NCI-H2171 (cell line): ENCODE results near the gene IWS1.
"Not testable (repeated sequence)": the region's sequence is repeated elsewhere in the genome, so short reads cannot be mapped to it uniquely, and the experiment has no call there.

Experiments used
- DNase-seq: peaks from one replicate; lab custom pipeline; 2025; lab: John Stamatoyannopoulos, UW

Gene IWS1

DNA sequence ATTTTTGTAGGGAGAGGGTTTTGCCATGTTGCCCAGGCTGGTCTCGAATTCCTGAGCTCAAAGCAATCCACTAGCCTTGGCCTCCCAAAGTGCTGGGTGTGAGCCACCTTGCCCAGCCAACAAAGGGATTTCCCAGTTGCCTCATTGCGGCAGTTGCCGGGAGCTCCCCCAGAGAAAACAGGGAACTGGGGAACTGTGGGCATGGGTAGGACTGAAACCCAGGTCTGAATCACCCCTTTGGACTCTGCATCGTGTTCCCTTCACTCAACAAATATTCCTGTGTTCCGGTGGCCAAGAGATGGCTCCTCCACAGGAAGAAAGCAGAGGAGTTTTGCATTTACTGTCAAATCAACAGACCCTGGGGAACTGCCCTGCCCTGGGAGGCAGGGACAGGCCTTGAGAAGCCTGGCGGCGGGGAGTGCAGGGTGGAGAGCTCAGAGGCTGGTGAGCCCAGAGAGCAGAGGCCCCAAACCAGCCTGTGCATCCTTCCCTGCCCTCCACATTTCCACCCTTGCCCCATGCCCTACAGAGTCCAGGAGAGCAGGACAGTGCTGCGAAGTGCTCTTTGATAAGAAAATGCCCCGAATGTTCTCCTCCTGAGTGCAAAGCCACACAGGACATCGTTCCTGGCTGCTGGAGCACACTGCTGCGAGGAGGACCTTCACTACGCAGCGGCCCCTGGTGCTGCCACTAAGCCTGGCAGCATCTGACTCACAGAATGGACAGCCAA lies 34.1 kb upstream of the IWS1 start:
- DNase-seq: no peak

DNA sequence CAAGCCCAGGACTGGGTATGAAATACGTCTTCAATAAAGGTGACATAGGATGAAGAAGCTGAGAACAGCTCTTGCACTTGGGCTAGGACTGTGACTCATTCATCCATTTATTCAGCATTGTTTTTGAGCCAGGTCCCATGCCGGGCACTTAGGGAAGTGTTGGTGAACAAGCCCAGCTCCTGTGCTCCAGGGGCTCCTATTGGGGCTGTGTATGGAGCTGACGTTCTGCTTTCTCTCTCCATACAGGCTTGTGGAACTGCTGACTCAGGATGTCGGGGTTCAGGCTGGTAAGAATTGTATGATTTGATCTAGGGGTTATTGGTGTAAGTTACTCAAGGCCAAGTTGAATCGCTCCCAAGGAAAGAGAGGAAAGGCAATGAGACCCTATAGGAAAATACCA lies 33.2 kb upstream of the IWS1 start:
- no peak for DNase-seq

DNA sequence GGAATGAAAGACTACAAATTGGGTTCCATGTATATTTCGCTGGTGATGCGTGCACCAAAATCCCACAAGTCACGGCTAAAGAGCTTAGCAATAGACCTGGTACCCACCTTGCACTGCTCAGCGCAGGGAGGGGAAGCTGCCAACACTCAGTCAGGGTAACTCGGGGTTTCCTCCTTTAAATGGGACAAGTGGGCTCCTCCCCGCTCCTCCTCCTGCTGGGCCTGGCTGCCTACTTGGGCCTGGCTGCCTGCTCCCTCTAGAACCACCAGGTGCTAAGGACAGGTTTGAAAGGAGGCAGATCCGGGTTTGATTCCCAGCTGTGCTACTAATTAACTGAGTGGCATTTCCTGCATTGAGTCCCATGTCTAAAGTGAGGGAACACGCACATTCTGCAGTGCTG lies 32.6 kb upstream of the IWS1 start:
- no peak for DNase-seq

DNA sequence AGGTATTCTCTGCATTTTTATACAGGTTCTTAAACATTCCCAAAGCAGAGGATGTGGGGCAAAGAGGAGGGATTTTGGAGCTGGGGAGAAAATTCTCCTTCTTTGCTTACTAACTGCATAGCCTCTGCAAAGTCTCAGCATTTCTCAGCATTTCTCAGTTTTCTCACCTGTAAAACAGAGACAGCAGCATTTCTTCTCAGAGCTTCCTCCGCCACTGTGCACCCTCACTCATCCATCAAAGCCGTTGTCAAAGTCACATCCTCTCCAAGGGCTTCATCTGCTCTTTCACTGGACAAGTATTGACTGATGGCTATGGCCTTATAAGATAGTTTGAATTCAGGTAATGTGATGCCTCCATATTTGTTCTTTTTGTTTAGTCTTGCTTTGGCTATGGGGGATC lies 26.6 kb upstream of the IWS1 start:
- DNase-seq: no peak

DNA sequence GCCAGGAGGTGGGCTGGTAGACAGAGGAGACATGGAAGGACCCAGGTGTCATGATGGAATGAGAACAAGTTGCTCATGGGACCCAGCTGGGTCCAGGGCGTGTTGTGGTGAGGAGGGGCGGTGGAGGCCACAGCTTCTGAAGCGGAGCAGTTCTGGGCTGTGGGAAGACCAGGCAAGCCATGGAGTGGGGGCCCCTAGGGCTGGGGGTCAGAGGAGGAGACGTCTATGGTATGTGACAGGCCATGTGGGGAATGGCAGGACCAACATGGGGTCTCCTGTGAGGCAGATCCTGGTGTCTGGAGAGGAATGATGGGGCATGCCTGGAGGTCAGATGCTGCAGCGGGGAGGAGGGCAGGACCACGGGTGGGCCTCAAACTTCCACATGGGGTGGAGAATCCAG lies 26.0 kb upstream of the IWS1 start:
- no peak for DNase-seq

DNA sequence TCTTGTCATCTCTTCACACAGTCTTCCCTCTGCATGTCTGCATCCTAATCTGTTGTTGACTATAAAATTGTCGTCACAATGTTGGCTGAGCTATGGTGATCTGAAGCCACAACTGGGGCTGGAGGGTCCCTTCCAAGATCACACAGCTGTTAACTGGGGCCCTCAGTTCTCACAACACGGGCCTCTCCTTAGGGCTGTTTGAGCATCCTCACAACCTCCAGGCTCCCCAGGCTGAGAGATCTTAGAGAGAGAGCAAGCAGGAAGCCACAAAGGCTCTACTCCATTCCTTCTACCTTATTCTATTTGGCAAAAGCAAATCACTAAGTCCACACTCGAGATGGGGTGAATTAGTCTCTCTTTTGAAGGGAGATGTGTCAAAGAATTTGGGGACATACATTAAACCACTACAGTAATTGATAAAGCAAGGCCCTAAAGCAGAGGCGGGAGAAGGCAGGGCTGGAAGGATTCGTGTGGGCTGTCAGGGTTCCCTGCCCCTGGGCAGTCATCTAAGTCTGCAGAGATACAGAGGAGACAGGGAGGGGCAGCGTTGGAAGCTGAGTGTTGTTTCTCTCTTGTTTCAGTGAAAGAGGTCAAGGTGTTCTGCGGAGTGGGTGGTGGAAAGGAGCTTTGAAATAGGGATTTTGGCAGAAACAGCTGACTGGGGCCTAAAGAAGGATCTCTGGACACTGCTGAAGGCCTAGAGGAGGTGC lies 25.1 kb upstream of the IWS1 start:
- no peak for DNase-seq

DNA sequence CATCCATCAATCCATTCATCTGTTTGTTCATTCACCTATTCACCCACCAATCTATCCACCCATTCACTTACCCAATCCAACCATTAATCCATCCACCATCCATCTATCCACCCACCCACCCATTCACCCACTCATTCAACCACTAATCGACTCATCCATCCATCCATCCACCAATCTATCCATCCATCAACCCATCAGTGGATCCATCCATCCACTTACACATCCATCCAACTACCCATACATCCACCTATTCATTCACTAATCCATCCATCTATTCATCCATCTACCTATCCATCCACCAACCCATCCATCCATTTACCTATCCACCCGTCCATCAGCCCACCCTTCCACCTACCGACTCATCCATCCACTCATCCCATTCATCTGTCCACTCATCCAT lies 20.5 kb upstream of the IWS1 start:
- no peak for DNase-seq

DNA sequence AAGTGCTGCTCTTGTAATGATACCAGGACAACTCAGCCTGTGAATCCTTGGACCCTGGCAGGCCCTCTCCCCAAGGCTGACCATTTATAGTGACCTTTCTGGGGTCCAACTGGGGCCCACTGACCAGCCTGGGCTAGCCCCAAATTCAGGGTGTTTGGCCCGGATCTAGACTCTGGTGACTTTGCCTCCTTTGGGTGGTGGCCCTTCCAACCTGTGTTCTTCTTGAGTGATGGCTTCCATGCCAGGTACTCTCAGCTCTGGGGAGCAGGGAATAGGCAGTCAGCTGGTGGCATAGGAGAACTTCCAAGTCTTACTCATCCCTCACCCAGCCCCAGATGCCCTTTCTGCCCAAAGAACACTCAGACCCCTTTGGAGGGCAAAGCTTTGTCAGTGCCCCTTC lies 19.5 kb upstream of the IWS1 start:
- no peak for DNase-seq

DNA sequence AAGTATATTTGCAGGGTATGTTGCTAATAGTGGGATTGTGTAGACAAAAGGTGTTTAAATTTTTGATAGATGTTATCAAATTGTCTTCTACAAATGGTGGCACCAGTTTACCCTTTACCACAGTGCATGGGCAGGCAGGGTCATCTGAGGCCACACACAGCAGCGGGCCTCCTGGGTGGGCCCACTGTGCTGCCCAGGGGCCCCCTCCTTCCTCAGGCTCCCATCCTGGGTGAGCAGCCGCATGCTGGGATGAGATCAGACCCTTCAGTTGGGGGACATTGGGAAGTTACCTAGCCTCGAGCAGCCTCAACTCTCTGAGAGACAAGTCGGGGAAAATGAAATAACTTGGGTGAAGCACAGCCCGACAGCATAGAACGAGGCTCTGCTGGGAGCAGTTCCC lies 18.9 kb upstream of the IWS1 start:
- no peak for DNase-seq

DNA sequence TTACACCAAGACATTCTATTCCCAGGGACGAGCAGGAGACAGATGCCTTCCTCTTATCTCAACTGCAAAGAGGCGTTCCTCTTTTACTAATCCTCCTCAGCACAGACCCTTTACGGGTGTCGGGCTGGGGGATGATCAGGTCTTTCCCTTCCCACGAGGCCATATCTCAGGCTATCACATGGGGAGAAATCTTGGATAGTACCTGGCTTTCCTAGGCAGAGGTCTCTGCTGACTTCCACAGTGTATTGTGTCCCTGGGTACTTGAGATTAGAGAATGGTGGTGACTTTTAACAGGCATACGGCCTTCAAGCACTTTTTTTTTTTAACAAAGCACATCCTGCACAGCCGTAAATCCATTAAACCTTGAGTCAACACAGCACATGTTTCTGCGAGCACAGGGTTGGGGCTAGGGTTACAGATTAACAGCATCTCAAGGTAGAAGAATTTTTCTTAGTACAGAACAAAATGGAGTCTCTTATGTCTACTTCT lies 16.8 kb upstream of the IWS1 start:
- DNase-seq: not testable (repeated sequence)

DNA sequence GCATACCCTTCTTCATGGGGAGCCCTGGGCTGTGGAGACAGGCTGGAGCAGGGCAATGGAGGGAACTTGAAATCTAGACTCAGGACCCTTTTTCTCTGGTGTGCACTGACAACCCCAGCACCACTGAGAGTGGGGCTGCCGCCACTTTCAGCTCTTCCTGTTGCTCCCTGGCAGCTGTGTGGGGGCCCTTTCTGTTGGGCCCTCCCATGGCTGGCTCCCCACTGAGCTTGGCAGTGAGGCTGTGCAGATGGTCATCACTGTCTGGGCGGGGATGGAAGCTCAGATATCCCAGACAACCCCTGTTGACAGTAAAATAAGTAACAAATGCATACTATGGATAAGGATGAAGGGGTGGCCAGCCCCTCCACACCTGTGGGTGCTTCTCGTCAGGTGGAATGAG lies 15.9 kb upstream of the IWS1 start:
- peak; percentile 8 for DNase-seq

DNA sequence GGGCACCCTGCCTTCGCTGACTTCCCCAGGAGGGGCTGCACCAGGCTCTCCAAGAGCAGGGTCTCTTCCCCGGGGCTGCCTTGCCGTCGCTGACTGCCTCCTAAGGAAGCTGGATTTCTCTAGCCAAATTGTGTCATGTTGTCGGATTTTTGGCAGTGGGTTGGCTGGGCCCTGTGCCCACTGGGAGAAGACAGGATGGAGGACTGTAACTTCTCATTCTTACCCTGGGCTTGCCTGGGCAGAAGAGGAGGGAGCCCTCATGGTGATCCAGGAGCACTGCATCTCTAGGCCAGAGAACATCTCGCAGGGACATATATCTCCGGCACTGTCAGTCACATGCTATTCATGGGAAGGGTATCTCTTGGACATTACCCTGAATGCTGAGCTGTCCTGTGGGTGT lies 15.5 kb upstream of the IWS1 start:
- no peak for DNase-seq

DNA sequence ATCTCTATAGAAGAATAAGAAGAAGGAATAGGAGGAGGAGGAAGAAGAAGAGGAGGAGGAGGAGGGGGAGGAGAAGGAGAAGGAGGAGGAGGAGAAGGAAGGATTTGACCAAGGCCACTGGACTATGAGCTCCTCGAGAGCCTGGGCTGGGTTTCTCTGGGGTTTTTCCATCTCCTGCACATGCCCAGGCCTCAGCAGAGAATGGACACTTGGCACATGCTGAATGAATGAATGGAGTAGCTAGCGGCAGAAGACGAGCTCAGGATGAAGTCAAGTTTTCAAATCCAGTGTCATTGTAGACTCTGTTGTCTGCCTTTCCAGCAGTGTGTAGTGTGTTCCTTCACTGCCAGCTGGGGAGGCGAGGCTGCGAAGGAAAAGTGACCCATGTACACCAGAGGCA lies 11.4 kb upstream of the IWS1 start:
- no peak for DNase-seq

DNA sequence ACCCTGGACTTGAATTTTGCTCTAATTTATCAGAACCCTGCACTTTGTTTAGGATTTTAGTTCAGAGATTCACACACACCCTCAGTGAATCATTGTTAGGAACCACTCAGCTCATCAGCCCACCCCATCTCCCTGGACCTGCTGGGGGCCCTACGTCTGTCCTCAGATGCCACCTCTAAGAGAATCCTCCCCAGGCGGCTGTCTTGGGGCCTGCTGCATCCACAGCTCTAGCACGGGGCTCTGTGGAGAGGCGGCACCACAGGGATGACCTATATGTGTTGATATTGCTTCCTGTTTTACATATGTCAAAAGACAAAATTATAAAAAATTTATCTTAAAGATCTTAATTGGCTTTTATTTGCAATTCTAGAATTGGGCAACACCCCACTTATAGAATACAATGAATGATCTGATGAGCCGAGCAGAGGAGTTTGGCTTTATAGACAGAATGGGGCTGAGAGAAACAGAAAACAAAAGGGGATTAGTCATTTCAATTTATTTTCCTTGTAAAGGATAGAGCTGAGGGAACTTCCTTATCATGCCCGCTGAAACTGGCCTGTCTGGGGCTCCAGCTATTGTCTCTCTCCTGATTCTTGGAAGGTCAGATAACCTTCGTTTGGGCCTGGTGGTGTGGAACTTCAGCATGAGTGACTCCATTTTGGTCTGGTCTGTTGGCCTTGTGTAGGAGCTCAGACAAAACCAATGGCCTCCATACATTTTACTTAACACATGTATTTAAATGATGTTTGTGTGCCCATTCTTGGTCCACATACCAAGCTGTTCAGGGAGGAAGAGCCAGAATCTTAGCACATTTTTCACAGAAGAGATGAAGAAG lies 10.6 kb upstream of the IWS1 start:
- no peak for DNase-seq

DNA sequence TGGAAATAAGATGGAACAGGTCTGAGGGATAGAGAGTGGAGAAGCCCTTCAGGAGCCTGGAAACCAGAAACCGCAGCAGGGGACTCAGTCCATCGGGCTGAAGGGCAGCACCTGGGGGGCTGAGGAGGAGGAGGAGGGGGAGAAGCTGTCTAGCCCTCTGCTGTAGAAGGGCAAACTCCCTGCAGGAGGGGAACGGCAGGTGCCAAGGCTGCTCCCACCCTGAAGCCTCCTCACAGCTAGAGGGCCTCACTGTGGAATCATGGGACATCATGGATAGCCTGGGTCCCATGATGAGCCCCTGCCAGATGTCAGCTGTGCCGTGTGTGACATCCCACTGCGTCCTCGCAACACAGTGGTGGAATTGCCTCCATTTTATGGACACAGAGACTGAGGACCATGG lies 9.6 kb upstream of the IWS1 start:
- DNase-seq: no peak

DNA sequence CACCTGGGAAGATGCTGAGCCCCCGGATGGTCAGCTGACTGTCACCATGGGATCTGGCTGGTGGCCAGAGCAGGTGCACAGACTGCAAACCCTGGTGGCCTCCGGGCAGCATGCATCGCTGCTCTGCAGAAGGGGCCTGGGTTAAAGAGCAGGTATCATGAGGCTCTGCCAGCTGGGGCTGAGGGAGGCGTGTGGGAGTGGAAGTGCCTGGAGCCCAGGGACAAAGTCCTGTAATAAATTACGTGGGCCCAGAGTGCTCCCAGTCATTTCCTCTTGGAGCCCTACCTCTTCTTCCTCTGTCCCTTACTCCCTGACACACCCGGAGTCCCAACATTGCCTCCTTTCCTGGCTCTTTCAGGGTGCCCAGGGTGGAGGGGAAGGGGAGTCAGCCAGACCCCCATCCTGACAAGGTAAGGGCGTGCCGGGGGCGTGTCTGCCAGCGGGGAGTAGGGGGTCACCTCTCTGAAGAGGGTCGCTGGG lies 9.2 kb upstream of the IWS1 start, which contains the start of gene MYO7B:
TSS of gene MYO7B (plus strand) at position 262 of the 480 bp plus-strand sequence. CDS start 24,040 bp downstream, outside the sequence.
- DNase-seq: no peak

DNA sequence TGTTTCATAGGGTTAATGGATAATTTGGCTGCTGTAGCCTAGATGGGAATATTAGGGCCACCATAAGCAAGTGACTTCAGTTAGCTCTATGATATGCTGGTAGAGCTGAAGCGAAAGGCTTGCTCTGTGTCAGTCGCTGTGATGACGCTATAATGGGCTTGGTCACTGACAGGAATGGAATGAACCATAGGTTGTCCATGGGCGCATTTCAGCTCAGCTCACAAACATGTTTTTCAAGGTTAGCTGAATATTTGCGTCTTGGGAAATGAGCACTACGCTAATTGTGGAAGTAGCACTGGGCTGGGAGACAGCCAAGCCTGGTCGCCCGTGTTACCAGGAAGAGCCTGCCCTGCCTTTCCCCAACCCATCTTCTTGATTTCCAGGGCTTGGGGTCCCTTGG lies 6.0 kb upstream of the IWS1 start:
- no peak for DNase-seq

DNA sequence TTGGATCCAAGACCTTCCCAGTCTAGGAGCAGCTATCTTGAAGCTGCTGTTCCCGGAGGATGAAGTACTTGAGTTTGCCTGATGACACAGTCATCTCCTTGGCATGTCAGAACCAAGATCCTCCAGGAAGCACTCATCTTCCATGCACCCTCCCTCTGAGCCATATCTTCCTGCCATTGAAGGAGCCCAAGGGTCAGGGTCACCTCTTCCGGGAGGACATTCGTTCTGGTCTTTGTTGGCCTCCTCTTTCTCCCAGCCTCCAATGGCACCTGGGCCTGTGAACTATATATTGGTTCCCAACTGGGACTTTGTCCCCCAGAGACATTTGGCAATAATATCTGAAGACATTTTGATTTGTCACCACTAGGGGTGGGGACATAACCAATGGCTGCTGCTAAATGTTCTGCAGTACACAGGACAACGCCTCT lies 4.9 kb upstream of the IWS1 start:
- DNase-seq: no peak

DNA sequence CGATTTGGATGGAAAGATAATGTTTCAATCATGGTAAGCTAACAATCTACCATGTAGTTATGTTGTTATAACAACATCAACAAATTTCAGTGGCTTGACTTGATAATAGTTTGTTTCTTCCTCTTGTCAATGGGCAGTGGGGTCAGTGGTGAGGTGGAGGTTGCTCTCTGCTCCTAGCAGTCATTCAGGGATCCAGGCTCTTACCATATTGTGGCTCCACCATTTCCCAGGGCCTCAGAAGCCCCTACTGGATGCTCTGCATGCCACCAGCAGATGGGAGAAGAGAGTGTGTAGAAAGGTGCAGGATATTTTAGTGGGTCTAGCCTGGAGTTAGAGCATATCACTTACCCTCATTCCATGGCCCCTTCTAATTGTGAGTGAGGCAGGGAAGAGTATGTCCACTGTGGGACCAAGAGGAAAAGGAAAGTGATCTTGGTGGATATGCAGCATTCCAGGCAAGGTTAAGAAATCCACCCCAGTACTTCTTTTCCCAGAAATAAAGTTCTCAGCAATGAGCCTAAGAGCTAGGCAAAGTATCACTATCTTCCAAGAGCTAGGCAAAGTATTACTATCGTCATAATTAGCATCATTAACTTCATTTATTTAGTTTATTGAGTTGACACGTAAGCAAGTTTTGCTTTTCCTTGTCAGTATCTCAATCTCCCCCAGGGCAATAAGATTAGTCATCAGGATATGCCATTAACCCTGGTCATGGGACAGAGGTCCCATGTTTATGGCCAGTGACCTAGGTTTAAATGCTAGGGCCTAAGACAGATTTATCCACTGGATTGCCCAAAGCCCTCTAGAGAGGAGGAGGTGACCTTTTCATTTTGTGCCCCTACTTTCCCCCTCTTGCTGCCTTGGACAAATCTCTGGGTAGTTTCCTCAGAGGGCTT lies 4.2 kb upstream of the IWS1 start:
- no peak for DNase-seq

DNA sequence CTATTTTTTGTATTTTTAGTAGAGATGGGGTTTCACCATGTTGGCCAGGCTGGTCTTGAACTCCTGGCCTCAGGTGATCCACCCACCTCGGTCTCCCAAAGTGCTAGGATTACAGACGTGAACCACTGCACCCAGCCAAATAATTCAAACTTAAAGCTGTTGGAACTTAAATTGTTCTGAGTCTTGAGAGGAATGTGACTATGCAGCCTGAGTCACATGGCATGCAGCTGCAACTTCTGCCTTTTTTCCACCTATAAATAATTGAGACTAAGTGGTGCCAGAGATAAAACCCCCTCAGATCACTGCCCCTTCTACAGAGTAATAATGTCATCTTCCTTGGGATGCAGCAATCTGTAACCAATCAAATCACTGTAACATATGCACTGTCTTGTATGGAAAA lies 3.1 kb upstream of the IWS1 start:
- DNase-seq: not testable (repeated sequence)

DNA sequence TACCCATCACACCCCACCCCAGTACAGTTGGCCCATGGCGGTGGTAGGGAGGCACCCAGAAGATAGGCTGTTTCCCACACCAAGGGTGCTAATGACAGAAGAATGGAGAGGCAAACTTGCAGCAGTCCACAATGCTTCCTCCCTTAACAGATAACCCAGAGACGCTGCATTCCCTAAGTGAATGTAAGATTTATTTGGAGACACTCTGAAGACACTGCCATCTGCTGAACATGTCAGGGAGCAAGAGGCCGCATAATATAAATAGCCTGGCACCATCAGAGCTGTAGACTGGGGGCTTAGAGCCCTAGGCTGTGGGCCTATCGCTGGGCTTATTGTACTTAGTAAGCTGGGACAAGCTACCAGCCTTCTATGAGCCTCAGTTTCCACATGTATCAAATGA lies 2.2 kb upstream of the IWS1 start:
- DNase-seq: no peak
